ENCODE results near the gene EIF3L. TPM values are rescaled to one million over a fixed set of nuclear protein-coding genes. Genes with fewer than 3 reads are reported as not detected.

EIF3L gene
- total RNA-seq, 4 donors from 2014 or later: 89.4 to 292 (median 217) TPM

DNA sequence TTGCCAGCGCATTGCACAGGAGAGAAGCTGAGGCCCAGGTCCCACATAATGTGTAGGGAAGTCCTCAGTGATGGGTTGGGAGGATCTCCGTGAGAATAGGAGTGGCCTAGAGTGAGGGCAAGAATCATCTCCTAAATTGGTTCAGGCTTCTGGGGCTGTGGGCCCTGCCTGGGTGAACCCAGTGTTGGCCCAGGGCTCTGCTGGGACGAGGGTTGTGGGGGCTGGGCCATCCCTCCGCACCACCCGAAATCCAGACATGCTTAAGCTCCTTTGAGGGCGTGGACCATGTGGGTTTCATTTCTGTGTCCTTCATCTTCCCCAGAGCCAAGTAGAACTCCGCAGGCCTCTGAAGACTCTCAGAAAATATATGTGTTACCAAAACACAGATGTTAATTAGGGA, 60.5 kb downstream of the EIF3L start:
- Histone ChIP-seq H3K27ac (peak overlapping the region; percentile 52 to 93 (median 85)), H3K4me1 (peaks cover 16 to 46% (median 22%) of the 10 kb centered on the region in 4 donors), H3K4me3 (no peak overlapping the region)

GRCh38 chr22:37910890-37911672, 61.9 kb downstream of the EIF3L start:
- no peak for DNase-seq

More for the DNA sequence above, 60.5 kb downstream of the EIF3L start:
- no peaks in the 10 kb centered on the region for H3K9me3 ChIP-seq
- H3K27me3 ChIP-seq: no peaks in the 10 kb centered on the region
- intact Hi-C loops (cut with DNase I; ENCODE audit: low total_unique reads): no loop called here
- in situ Hi-C loops (cut with MboI; ENCODE audit: low pct_ligation_motif_present in 1 of 4, low pct_unique_long_range_greater_than_20kb in 1 of 4, low sequenced_read_pairs in 3 of 4): no loop called here
- no peaks in the 10 kb centered on the region for H3K36me3 ChIP-seq
- TF ChIP-seq EP300 (IDR thresholded peaks at IDR 0.05; ENCODE audit: low read depth): no peak
- TF ChIP-seq POLR2AphosphoS5 (IDR thresholded peaks at IDR 0.05): no peak
- TF ChIP-seq POLR2A (IDR thresholded peaks at IDR 0.05): no peak
- TF ChIP-seq, protein P1, sequence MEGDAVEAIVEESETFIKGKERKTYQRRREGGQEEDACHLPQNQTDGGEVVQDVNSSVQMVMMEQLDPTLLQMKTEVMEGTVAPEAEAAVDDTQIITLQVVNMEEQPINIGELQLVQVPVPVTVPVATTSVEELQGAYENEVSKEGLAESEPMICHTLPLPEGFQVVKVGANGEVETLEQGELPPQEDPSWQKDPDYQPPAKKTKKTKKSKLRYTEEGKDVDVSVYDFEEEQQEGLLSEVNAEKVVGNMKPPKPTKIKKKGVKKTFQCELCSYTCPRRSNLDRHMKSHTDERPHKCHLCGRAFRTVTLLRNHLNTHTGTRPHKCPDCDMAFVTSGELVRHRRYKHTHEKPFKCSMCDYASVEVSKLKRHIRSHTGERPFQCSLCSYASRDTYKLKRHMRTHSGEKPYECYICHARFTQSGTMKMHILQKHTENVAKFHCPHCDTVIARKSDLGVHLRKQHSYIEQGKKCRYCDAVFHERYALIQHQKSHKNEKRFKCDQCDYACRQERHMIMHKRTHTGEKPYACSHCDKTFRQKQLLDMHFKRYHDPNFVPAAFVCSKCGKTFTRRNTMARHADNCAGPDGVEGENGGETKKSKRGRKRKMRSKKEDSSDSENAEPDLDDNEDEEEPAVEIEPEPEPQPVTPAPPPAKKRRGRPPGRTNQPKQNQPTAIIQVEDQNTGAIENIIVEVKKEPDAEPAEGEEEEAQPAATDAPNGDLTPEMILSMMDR (IDR thresholded peaks at IDR 0.05): no peak
- DNase-seq: no peak
- 76 to 94% methylated on average over 3 to 7 of the region's 7 CpGs for WGBS, 2 donors (ENCODE audit: low coverage in 1 of 2)

DNA sequence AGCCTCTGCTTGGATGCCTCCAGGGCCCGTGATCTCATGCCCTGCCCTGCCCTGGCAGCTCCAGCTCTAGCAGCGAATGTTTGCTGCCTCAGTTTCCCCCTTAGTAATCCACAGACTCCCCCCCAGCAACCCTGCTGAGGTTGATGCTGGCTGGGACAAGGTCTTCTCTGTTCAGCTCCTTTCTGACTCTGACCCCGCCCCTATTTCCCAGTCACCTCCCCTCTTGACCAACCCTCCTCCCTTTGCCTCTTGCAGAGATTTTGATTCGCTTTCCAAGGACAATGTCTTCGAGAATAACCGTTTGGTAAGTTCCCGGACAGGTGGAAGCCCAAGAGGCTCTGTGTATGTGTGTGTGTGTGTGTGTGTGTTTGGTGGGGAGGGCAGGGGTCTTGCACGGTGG, 62.5 kb downstream of the EIF3L start:
- TF ChIP-seq POLR2A (IDR thresholded peaks at IDR 0.05) (no peak), POLR2AphosphoS5 (IDR thresholded peaks at IDR 0.05) (no peak), EP300 (IDR thresholded peaks at IDR 0.05; ENCODE audit: low read depth) (no peak)
- TF ChIP-seq, protein P1 (IDR thresholded peaks at IDR 0.05): no peak
- peaks cover 0 to 10% (median 0%) of the 10 kb centered on the region in 4 donors for H3K36me3 ChIP-seq
- peaks cover 7 to 40% (median 13%) of the 10 kb centered on the region in 4 donors for H3K4me1 ChIP-seq
- in situ Hi-C loops (cut with MboI; ENCODE audit: low pct_ligation_motif_present in 1 of 4, low pct_unique_long_range_greater_than_20kb in 1 of 4, low sequenced_read_pairs in 3 of 4) (no loop called here), intact Hi-C loops (cut with DNase I; ENCODE audit: low total_unique reads) (no loop called here)
- H3K27ac ChIP-seq: peak overlapping the region; percentile 36 to 93 (median 85)
- 37 to 78% methylated on average over 4 to 8 of the region's 8 CpGs for WGBS, 2 donors (ENCODE audit: low coverage in 1 of 2)
- no peaks in the 10 kb centered on the region for H3K27me3 ChIP-seq
- no peaks in the 10 kb centered on the region for H3K9me3 ChIP-seq
- H3K4me3 ChIP-seq: no peak overlapping the region
- DNase-seq: no peak

More at GRCh38 chr22:37910890-37911672, 61.9 kb downstream of the EIF3L start:
- in situ Hi-C loops (cut with MboI; ENCODE audit: low pct_ligation_motif_present in 1 of 4, low pct_unique_long_range_greater_than_20kb in 1 of 4, low sequenced_read_pairs in 3 of 4): no loop called here
- no peaks in the 10 kb centered on the region for H3K9me3 ChIP-seq
- 77% methylated on average over 15 of the region's 15 CpGs; no CpG with 5 or more reads in 1 of the 2 donors for WGBS, 2 donors (ENCODE audit: low coverage in 1 of 2)
- TF ChIP-seq EP300 (IDR thresholded peaks at IDR 0.05; ENCODE audit: low read depth) (no peak), POLR2AphosphoS5 (IDR thresholded peaks at IDR 0.05) (no peak), POLR2A (IDR thresholded peaks at IDR 0.05) (no peak)
- TF ChIP-seq, protein P1 (IDR thresholded peaks at IDR 0.05): no peak
- peak overlapping the region; percentile 52 to 93 (median 85) for H3K27ac ChIP-seq
- H3K36me3 ChIP-seq: peaks cover 0 to 4% (median 0%) of the 10 kb centered on the region in 4 donors
- no peaks in the 10 kb centered on the region for H3K27me3 ChIP-seq
- intact Hi-C loops (cut with DNase I; ENCODE audit: low total_unique reads): no loop called here
- H3K4me1 ChIP-seq: peaks cover 8 to 41% (median 14%) of the 10 kb centered on the region in 4 donors
- H3K4me3 ChIP-seq: no peak overlapping the region

- H3K27me3 ChIP-seq: no peaks in the 10 kb centered on the region
- H3K4me1 ChIP-seq: peaks cover 2 to 35% (median 11%) of the 10 kb centered on the region in 4 donors
- TF ChIP-seq EP300 (IDR thresholded peaks at IDR 0.05; ENCODE audit: low read depth) (no peak), POLR2AphosphoS5 (IDR thresholded peaks at IDR 0.05) (no peak), POLR2A (IDR thresholded peaks at IDR 0.05) (no peak)
- TF ChIP-seq, protein P1 (IDR thresholded peaks at IDR 0.05): no peak
- in situ Hi-C loops (cut with MboI; ENCODE audit: low pct_ligation_motif_present in 1 of 4, low pct_unique_long_range_greater_than_20kb in 1 of 4, low sequenced_read_pairs in 3 of 4) (no loop called here), intact Hi-C loops (cut with DNase I; ENCODE audit: low total_unique reads) (no loop called here)
- H3K4me3 ChIP-seq: no peak overlapping the region
- WGBS, 2 donors (ENCODE audit: low coverage in 1 of 2): 84 to 93% methylated on average over 5 to 8 of the region's 8 CpGs
- peak overlapping the region; percentile 36 to 93 (median 85) for H3K27ac ChIP-seq
- DNase-seq: no peak
- H3K9me3 ChIP-seq: no peaks in the 10 kb centered on the region
- H3K36me3 ChIP-seq: peaks cover 0 to 10% (median 0%) of the 10 kb centered on the region in 4 donors
Observed at GRCh38 chr22:37912171-37912570, 63.0 kb downstream of the EIF3L start.

All from transverse colon (tissue), 4 donors.